Limb (tissue), 2 donors: Measurements from ENCODE around the gene ZNF366.

Experiments used
- DNase-seq, 2 donors: peaks; one replicate each; pipeline ENCODE4 v3.0.0-alpha.2; 2016; ENCODE audit errors: extremely low spot score in 2 of 2

The ZNF366 gene, protein sequence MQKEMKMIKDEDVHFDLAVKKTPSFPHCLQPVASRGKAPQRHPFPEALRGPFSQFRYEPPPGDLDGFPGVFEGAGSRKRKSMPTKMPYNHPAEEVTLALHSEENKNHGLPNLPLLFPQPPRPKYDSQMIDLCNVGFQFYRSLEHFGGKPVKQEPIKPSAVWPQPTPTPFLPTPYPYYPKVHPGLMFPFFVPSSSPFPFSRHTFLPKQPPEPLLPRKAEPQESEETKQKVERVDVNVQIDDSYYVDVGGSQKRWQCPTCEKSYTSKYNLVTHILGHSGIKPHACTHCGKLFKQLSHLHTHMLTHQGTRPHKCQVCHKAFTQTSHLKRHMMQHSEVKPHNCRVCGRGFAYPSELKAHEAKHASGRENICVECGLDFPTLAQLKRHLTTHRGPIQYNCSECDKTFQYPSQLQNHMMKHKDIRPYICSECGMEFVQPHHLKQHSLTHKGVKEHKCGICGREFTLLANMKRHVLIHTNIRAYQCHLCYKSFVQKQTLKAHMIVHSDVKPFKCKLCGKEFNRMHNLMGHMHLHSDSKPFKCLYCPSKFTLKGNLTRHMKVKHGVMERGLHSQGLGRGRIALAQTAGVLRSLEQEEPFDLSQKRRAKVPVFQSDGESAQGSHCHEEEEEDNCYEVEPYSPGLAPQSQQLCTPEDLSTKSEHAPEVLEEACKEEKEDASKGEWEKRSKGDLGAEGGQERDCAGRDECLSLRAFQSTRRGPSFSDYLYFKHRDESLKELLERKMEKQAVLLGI

DNA sequence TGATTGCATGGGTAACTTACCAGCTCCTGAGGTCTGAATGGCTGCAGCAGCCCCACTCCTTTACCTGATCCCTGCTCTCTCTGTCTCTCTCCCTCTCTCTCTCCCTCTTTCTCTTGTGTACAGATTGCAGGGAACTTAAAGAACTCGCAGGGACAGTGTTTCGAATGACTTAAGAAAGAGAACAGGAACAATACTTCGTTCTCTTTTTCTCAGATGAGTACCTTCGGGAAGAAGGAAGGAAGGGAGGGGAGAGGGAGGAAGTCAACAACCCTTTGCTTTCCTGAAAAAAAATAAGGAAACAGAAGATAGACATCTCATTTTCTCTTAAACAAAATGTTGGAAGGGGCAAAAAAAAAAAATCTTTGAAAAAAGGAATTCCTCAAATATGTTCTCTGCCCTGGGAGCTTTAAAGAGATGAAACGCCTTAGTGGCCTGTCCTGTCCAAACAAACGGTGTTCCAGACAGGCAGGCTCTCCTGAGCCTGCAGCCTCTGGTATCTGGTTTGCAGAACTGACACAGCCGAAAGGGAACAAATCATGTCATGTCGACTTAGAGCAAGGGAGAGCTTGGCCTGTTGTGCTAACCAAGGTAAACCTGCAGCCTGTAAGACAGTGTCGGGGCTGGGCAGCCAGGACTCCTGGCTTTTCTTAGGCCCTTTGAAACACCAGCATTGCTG, at the start of gene ZNF366:
ZNF366 (minus strand) TSS at position 180 of the 676 bp plus-strand sequence. CDS start 45,914 bp downstream, outside the sequence.
- no peak for DNase-seq

DNA sequence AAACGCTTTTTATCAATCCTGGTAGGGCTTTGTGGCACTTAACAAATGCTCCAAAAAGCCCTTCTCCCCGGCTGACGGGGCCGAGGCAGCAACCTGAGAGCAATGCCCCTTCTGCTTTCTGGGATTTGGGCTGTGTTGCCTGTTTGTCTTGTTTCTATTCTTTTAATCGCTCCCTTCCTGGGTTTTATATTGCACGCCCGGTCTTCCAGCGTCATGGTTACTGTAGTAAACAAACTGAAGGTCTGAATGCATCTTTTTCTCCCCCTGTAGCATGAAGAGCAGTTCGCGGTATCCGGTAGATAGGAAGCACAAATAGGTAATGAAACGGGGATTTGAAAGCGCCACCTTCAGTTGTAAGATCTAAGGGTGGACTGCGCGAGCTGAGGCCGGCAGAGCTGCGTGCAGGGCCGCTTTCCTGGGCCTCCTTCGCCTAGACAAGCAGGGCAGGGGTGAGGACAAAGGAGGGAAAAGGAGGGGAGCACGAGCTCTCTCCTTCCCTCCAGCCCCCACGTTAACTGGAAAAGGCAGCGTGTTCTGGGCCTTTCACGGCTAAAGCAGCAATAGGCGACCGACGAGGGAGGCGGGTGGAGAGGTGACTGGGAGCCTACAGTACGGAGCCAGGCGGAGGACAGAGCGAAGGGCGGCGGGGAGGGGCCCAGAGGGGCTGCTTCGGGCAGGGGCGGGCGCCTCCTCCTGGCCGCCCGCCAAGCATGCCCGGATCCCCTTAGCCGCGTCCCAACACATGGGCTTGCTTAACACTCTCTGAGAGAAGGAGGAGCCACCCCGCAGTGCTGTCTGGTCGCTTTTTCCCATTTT, 49.3 kb upstream of the ZNF366 start:
- peak; percentile 86 for DNase-seq

DNA sequence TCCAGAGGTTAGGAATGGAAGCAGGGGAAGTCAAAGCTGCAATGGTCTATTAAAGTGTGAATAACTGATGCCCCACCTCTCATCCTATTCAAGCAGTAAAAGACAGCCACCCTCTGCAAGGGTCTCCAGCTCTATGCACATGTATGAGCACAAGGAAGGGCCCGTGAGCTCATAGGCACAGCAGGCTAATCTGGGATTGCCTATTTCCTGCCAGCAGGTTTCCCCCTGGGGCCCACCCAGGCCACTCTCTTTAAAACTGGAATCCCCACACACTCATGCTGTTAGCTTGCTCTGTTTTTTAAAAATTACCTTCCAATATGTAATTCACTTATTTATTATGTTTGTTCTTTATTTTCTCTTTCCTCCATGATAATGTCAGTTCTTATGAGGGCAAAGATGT, 48.7 kb upstream of the ZNF366 start:
- DNase-seq: no peak

DNA sequence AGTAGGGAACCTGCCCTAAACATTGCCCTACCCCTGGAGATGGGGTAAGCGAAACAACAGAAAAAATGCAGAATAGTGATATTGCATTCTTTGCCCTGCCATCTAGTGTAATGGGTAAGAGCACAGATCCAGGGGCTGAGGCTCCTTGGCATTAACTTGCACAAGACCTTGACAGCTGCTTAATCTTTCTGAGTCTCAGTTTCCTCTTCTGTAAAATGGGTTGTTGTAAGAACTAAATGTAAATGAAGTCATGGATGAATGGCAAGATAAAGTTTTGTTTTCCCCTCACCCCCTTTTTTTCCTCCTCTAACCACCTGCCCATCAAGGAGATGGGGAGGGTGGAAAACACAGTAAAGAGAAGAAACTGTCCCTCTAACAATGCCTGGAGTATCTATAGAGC, 47.7 kb upstream of the ZNF366 start:
- DNase-seq: no peak

DNA sequence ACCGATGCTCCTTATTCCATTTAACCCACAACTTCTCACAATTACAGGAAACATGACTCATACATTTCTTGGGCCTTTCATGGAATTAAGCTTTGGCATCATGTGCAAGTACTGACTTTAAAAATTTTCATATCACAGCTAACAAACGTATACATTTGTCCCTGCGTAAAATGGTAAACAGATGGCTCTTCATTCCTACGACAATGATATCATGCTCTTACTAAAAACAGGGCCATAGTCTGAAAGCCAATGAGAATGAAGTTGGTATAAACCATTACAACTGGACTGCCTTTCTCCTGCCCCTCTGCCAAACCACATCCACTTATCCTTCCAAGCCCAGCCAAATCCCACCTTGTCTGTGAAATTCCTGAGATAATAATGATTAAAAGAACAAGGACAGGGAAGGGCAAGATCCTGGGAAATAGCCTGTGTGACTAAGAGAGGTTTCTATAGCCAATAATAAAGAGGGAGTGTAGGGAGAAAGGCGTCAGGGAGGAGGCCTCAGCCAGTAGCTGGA, 44.9 kb upstream of the ZNF366 start:
- DNase-seq: no peak

DNA sequence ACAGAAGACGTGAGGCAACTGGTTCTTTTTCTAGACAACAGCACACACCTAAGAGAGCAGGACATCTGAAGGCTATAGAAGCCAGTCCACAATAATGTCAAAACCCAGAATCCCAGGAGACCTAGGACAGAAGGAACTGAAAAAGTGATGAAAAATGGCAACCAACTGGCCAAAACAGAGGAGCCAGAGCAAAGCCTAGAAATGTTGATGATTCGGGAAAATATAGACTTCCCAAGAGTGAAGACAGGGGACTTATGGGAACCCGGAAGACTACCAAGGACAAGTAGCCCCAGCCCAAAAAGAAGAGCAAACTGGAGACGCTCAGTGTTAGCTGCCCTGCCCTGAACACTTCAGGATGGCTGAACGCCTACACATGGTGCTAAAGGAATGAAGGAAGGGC, 43.4 kb upstream of the ZNF366 start:
- no peak for DNase-seq

DNA sequence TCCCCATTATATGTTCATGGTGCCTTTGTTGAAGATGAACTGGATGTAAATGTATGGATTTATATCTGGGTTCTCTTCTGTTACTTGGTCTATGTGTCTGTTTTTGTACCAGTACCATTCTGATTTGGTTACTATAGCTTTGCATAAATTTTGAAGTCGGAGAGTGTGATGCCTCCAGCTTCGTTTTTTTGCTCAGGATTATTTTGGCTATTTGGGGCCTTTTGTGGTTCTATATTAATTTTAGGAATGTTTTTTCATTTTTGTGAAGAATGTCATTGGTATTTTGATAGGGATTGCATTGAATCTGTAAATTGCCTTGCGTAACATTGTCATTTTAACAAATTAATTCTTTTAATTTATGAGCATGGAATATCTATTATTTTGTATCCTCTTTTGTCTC, 36.6 kb upstream of the ZNF366 start:
- no peak for DNase-seq

DNA sequence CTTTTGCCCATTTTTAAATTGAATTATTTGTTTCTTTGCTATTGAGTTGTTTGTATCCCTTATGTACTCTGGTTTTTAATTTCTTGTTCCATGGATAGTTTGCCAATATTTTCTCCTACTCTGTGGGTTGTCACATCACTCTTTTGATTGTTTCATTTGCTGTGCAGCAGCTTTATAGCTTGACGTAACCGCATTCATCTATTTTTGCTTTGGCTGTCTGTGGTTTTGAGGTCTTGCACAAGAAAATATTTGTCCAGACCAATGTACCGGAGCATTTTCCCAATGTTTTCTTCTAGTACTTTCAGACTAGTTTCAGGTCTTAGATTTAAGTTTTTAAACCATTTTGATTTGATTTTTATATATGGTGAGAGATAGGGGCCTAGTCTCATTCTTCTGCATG, 36.2 kb upstream of the ZNF366 start:
- no peak for DNase-seq

DNA sequence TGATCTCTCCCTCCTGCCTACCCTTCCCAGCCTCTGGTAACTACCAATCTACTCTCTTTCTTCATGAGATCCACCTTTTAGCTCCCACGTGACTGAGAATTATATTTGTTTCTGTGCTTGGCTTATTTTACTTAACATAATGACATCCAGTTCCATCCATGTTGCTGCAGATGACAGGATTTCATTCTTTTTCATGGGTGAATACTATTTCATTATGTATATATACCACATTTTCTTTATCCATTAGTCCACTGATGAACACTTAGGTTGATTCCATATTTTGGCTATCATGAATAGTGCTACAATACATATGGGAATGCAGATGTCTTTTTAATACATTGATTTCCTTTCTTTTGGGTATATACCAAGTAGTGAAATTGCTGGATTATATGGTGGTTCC, 35.5 kb upstream of the ZNF366 start:
- DNase-seq: no peak

DNA sequence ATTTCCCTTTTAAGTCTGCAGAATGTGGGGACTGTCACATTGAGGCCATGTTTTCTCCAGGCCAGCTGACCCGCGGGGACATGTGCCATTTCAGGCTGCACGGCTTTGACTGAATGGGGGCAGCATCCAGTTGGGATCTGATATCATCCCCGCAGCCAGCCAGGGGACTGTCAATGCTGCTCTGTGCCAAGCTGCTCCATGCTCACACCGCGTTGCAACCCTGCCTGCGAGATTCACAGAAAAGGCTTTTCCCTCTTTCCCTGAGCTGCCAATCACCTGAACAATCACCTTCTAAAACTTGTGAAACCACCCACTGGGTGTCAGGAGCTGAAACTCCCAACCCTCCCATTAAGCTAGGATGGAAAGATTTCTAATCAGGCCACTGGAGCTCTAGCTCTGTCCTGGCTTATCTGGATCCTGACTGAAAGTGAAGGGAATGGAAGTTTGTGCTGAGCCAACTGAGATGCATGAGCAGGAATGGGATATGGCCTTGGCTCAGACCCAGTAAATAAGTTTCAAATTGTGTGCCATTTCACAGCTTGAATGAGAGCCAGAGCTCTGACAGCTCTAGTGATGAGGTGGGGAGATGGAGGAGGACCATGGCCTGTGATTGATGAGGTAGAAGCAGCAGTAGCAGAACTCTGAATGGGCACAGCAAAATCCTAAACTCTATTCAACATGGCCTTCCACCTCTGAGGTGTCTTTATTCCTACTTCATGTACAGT, 34.5 kb upstream of the ZNF366 start:
- DNase-seq: no peak

DNA sequence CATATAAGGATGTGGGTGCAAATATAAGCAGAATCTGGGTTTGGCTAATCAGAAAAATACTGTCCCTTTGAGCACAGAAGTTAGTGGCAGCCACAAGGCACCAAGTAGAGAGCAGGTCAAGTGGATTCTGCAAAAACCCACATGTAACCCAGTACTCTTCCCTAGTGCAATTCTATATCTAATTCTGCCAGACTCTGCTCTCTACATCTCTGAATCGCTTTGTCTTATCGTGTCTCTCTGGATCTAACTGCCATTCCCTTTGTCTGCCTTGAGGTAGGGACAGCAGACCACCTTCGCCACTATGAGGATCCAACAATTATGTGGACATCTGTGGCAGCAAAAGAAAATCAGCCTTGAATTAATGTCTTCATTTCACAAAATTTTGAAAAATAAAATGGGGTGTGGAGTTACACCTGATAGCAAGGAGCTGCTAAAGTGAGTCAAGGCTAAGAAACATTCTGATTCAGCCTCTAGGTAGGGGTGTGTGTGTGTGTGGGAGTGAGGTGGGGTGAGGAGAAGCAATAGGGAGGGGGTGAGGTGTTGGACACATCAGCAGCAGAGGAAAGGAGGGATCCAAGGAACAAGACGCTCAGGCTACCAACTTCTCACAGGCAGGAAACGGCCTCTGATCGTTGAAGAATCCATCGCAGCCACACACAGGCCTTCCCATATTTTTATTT, 33.7 kb upstream of the ZNF366 start:
- no peak for DNase-seq

DNA sequence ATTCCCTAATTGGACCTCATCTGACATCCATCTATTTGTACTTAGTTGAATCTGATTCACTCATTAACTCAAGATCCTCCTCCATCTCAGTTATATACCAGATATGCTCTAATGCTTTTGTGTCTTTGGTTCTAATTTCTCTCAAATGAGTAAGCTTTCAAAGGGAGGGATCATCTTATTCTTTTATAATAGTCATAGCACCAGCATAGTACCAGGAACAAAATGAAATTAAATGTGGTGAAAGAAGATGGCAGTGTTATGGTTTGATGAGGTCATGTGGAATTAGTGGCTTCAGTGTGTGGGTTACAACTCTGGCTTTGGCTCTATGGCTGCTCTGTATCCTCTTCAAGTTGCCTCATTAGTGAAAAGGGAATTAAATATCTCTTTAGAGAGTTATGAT, 32.5 kb upstream of the ZNF366 start:
- DNase-seq: no peak

DNA sequence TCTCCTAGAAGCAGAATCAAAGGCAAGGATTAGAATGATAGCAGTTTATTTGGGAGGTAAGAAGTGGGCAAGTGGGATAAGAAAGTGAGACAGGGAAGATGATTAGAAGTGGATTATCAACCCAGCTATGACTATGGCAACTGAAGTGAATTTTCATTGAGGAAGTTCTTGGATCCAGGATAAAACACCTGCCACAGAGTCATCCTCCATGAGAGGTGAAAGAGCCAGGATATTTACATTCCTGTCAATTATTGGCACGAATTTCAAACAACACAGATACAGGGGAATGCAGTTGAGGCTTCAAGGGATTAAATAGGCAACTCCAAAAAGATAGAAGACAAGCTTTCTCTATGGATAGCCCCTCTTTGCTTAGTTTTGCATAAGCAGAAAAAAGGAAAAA, 31.8 kb upstream of the ZNF366 start:
- no peak for DNase-seq

DNA sequence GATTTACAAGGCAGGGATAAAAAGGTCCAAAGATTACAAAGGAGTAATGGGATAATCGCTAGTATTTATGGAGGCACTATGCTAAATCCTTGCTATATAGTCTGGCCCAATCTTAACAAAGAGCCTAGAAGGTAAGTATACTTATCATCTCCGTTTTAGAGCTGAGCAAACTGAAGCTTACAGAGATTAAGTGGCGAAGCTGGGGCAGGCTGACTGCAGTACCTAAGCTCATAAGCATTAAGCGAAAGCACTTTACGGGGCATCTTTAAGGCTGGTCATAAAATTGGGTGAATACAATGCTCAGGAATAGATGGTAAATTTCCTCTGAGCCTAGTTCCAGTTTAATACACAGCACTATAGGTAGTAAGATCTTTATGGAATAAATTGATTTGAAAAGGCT, 30.0 kb upstream of the ZNF366 start:
- DNase-seq: no peak

DNA sequence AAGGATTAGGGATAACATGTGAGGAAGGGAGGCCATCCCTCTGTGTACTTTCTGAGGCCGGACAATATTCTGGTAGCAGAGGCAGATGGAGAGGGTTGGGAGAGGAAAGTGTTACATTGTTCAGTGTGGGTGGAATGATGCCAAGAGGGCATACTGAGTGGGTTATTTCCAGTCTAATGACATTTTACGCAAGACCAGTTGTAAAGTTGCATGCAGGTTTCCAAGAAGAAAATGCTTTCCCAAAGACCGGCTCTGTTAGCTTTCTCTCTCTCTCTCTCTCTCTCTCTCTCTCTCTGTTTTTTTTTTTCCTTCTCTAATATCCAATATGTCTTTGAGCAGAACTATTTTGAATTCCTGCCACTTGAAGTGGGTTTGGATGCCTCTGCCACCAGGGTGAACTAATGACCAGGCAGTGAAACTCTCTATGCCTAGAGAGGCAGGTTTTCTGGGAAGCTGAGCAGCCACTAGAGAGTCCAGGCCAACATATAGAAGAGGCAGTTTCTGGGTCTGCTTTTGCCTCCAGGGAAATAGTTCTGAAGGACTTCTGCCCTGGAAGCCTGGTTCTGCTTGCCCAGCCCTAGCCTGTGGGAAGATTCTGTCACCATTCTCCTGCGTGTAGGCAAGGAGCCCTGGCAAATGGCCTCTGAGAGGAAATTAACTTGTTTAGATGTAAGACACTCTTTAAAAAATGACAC, 24.4 kb upstream of the ZNF366 start:
- DNase-seq: peak in 1 of 2 donors; percentile 23

DNA sequence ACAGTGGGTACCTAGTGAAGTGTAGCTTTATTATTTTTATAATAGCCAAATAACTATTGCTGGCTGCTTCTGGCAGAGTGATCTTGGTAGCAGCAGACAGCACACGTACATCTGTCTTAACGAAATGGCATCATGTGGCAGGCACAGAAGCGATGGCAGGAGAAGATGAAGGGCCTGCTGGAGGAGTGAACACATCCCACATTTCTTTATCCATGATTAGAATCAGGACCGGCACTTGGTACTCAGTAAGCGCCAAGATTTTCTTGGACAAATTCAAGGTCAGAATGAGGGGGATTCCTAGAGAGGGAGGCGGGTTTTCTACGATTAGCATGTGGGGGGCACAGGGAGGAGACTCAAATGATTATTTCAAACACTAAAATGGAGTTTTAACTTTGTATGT, 23.0 kb upstream of the ZNF366 start:
- DNase-seq: no peak

DNA sequence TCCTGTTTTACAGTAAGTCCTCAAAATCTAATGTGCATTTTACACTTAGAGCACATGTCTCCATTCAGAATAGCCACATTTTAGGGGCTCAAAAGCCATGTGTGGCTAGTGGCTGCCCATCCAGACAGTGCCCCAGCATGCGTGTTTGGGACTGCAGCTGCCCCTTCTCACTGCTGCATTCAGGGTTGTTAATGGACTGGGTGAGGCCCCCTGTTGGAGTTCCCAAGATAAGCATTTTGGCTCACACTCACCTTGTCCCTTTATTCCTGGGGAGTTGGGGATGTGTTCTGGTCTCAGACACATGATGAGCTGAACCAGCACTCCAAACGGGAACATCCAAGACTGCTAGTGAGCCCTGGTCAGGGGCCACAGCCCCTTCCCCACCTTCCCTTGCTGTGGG, 22.2 kb upstream of the ZNF366 start:
- DNase-seq: no peak

DNA sequence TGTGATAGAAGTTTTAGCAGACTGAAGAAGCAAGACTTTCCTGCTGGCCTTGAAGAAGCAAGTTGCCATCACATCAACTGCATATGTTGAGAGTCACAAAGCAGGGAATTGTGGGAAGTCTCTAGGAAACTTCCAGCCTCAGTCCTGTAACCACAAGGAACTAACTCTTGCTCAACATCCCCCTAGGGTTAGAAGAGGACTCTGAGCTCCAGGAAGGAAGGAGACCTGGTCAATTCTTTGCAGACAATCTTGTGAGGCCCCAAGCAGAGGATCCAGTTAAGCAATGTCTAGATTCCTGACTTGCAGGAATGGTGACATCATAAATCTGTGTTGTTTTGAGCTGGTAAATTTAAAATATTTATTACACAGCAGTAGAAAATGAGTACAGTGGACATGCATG, 18.6 kb upstream of the ZNF366 start:
- DNase-seq: no peak

DNA sequence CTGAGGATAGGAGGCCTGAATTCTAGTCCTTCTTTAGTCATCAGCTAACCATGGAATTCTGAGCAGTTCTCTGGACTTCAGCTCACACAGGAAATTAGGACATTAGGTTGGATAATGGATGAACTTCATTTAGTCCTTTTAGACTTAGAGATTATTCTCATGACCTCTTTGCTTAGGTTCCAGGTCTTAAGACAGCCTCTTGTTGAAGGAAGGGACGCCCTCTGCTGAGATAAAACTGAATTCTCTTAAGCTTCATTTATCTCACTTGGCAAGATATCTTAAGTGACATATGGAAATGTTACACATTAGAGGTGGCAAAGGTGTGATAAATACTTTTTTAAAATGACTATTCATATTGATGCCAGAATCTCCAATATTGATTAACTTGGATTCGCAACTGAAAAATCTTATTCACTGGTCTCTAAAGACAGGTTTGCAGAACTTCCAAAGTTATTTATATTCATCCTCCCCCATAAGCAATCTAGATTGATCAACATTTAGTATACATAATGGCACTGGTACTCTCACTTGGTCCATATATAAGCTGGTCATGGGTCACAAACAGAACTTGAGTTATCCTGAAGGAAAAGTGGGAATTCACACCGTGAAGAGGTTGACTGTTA, 16.9 kb upstream of the ZNF366 start:
- peak in 1 of 2 donors; percentile 44 for DNase-seq
